NCI-H2227 treated with DMSO at 0.1 percent for 48 hours (cell line): Measurements from ENCODE around the gene ATR.
"Not testable (repeated sequence)": the region's sequence is repeated elsewhere in the genome, so short reads cannot be mapped to it uniquely, and the experiment has no call there.

ENCODE experiments used
- DNase-seq: peaks from one replicate; lab custom pipeline; 2025; lab: John Stamatoyannopoulos, UW

ATR gene

GRCh38 chr3:142447852-142448823, 130.4 kb downstream of the ATR start, which contains the start of gene XRN1:
Gene XRN1, minus strand, starts transcription at chr3:142448037. Its CDS starts 93 bp downstream, at chr3:142447944.
- DNase-seq: peak; percentile 79

GRCh38 chr3:142447301-142447851, 131.2 kb downstream of the ATR start:
- peak; percentile 22 for DNase-seq

- DNase-seq: no peak
Observed at GRCh38 chr3:142445816-142446254, 132.7 kb downstream of the ATR start.

- no peak for DNase-seq
Observed at GRCh38 chr3:142444343-142444742, 134.2 kb downstream of the ATR start.

- DNase-seq: not testable (repeated sequence)
Observed at GRCh38 chr3:142443060-142443459, 135.5 kb downstream of the ATR start.

- DNase-seq: not testable (repeated sequence)
Observed at GRCh38 chr3:142439499-142440220, 138.9 kb downstream of the ATR start.

GRCh38 chr3:142438096-142438495, 140.4 kb downstream of the ATR start:
- not testable (repeated sequence) for DNase-seq

GRCh38 chr3:142436951-142437585, 141.5 kb downstream of the ATR start:
- DNase-seq: no peak

- DNase-seq: no peak
Observed at GRCh38 chr3:142434503-142434902, 144.0 kb downstream of the ATR start.

GRCh38 chr3:142433110-142433509, 145.4 kb downstream of the ATR start:
- no peak for DNase-seq

GRCh38 chr3:142429582-142429981, 149.0 kb downstream of the ATR start:
- no peak for DNase-seq

- DNase-seq: no peak
Observed at GRCh38 chr3:142424754-142425153, 153.8 kb downstream of the ATR start.

GRCh38 chr3:142418926-142419592, 159.5 kb downstream of the ATR start:
- DNase-seq: no peak

GRCh38 chr3:142417302-142417701, 161.2 kb downstream of the ATR start:
- no peak for DNase-seq

- not testable (repeated sequence) for DNase-seq
Observed at GRCh38 chr3:142400537-142400936, 178.0 kb downstream of the ATR start.
